HepG2 (cell line): ENCODE data around the gene EIF5. TPM values are rescaled to one million over a fixed set of nuclear protein-coding genes. Genes with fewer than 3 reads are reported as not detected.

Experiments
- ATF1 ChIP-seq: IDR thresholded peaks from 2 replicates; pipeline ENCODE4 v1.6.1; 2016; ENCODE audit warnings: mild to moderate bottlenecking, control low read depth
- BRD4 ChIP-seq: sonication (generic); formaldehyde crosslinking; IDR thresholded peaks from 2 replicates; pipeline ENCODE4 v1.4.0; 2020; ENCODE audit warnings: missing genetic modification reagents
- DBP ChIP-seq: sonication (generic); formaldehyde crosslinking; IDR thresholded peaks from 2 replicates; pipeline ENCODE4 v1.4.0; 2020; ENCODE audit warnings: missing genetic modification reagents; ENCODE audit errors: not compliant biosample characterization
- HMG20A ChIP-seq: IDR thresholded peaks from 2 replicates; pipeline ENCODE4 v1.6.1; 2016; ENCODE audit warnings: borderline replicate concordance
- IKZF1 ChIP-seq: fragments of 450-650 bp; IDR thresholded peaks from 2 replicates; pipeline ENCODE4 v1.7.1; 2016
- MAF1 ChIP-seq: sonication (generic); formaldehyde crosslinking; IDR thresholded peaks from 2 replicates; pipeline ENCODE4 v1.5.0; 2020; ENCODE audit warnings: missing genetic modification reagents, borderline replicate concordance
- MED8 ChIP-seq: sonication (generic); formaldehyde crosslinking; IDR thresholded peaks from 2 replicates; pipeline ENCODE4 v1.8.1; 2023; ENCODE audit warnings: mild to moderate bottlenecking, missing genetic modification reagents; ENCODE audit not compliant: insufficient replicate concordance
- NCOA5 ChIP-seq: sonication (generic); formaldehyde crosslinking; IDR thresholded peaks from 2 replicates; pipeline ENCODE4 v1.4.0; 2020; ENCODE audit warnings: missing genetic modification reagents
- RAD21 ChIP-seq: fragments of 450-650 bp; formaldehyde crosslinking; IDR thresholded peaks from 2 replicates; pipeline ENCODE4 v1.5.0; 2020; ENCODE audit warnings: mild to moderate bottlenecking
- RORA ChIP-seq: sonication (generic); formaldehyde crosslinking; IDR thresholded peaks from 2 replicates; pipeline ENCODE4 v1.5.0; 2020; ENCODE audit warnings: mild to moderate bottlenecking, missing genetic modification reagents, moderate library complexity
- SKI ChIP-seq: fragments of 450-650 bp; IDR thresholded peaks from one replicate; pipeline ENCODE4 v1.6.1; 2018; ENCODE audit warnings: mild to moderate bottlenecking; ENCODE audit not compliant: partially characterized antibody
- SOX6 ChIP-seq, 2 experiments: fragments of 450-650 bp in 1 of 2; sonication (generic) in 1 of 2; formaldehyde crosslinking in 1 of 2; IDR thresholded peaks; 2 replicates each; pipeline versions ENCODE4 v1.4.0 to v1.6.1; 2017 to 2020; ENCODE audit warnings: antibody characterized with exemption in 1 of 2, mild to moderate bottlenecking in 1 of 2, missing genetic modification reagents in 1 of 2
- ZMYM3 ChIP-seq: sonication (generic); formaldehyde crosslinking; IDR thresholded peaks from 2 replicates; pipeline ENCODE4 v1.5.1; 2020; ENCODE audit warnings: mild to moderate bottlenecking, missing genetic modification reagents
- ZNF207 ChIP-seq: fragments of 450-650 bp; IDR thresholded peaks from 2 replicates; pipeline ENCODE4 v1.6.1; 2016; ENCODE audit warnings: antibody characterized with exemption, borderline replicate concordance
- ZNF775 ChIP-seq: sonication (generic); formaldehyde crosslinking; IDR thresholded peaks from 2 replicates; pipeline ENCODE4 v1.4.0; 2020; ENCODE audit warnings: missing genetic modification reagents, mild to moderate bottlenecking, moderate library complexity, borderline replicate concordance
- ZUFSP ChIP-seq: sonication (generic); formaldehyde crosslinking; IDR thresholded peaks from 2 replicates; pipeline ENCODE4 v1.9.0; 2021; ENCODE audit warnings: missing genetic modification reagents, mild to moderate bottlenecking, borderline replicate concordance
- polyA plus RNA-seq, 8 experiments: library from polyadenylated mRNA; depleted of rRNA in 3 of 8; stranded (reverse) in 7 of 8; unstranded in 1 of 8; fragments of >200 nt; fragmentation: Illumina TruSeq in 4 of 8; extraction: Trizol in 4 of 8; gene quantifications; 2 replicates each; pipeline versions ENCODE4 v1.2.1 to v1.2.3, GENCODE V29; 2011 to 2016; ENCODE audit warnings: low read depth in 4 of 8, missing spikeins in 1 of 8, mixed read lengths in 1 of 8; ENCODE audit not compliant: insufficient read depth in 1 of 8
- total RNA-seq, 5 experiments: library from RNA; depleted of rRNA; stranded (reverse); fragments of >200 nt; fragmentation: Illumina TruSeq; extraction: Trizol; gene quantifications; 2 replicates each; pipeline ENCODE4 v1.2.3, GENCODE V29; 2016; ENCODE audit warnings: low read depth in 1 of 5
- TF ChIP-seq, protein P1 (sequence below), 2 experiments: IDR thresholded peaks; 2 replicates each; pipeline ENCODE4 v1.6.1; 2011 to 2012; ENCODE audit warnings: low read length in 2 of 2, borderline replicate concordance in 1 of 2, low read depth in 1 of 2, mild to moderate bottlenecking in 1 of 2, moderate library complexity in 1 of 2
- TF ChIP-seq, protein P2 (sequence below): sonication (generic); formaldehyde crosslinking; conservative IDR thresholded peaks from 2 replicates; pipeline ENCODE4 v1.5.0; 2020; ENCODE audit warnings: missing genetic modification reagents
- TF ChIP-seq, protein P3 (sequence below): sonication (generic); formaldehyde crosslinking; IDR thresholded peaks from 2 replicates; pipeline ENCODE4 v1.8.0; 2022; ENCODE audit warnings: missing genetic modification reagents, mild to moderate bottlenecking, inconsistent platforms, borderline replicate concordance

Gene EIF5
- total and polyA plus RNA-seq, 2 of the 13 experiments (the other 11 are each of a cell fraction or from before 2014, with no cell fraction given): 189 to 281 TPM

DNA sequence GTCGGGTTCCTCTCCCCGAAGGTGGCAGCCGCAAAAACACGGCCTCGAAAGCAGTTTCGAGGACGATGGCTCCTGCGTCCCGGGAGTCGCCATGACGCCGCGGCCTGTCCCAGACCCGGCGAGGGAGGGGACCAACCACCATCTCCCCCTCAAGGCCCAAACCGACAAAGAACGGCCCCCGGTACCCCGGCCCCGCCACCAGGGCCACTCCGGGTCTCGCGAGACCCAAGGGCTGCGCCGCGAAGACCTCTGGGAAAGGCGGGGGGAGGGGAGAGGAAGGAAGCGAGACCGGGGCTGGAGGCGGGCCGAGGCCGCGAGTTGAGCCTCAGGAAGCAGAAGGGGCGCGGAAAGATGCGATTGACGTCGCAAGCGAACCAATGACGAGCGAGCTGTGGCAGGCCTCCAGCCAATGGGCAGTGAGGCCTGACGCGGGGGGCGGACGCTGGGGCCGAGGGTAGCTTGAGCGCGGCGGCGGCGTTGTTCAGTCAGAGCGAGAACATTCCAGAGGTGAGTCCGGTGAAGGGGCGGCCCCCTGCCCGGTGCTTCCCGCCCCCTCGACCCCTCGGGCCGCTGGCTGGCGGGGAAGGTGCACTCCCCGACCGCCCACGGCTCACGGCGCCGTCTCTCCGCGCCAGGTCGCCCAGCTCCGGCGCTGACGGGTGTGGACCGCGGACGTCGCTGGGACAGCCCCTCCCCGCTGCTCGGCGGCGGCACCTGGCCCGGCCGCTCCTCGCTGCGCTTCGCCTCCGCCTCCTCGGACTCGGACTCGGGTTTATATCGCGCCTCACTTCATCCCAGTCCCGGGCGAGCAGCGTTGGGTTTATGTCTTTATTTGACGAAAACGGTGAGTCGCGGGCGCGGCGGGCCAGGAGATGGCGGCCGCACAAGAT, at the start of gene EIF5 (continued):
- TF ChIP-seq, protein P1, sequence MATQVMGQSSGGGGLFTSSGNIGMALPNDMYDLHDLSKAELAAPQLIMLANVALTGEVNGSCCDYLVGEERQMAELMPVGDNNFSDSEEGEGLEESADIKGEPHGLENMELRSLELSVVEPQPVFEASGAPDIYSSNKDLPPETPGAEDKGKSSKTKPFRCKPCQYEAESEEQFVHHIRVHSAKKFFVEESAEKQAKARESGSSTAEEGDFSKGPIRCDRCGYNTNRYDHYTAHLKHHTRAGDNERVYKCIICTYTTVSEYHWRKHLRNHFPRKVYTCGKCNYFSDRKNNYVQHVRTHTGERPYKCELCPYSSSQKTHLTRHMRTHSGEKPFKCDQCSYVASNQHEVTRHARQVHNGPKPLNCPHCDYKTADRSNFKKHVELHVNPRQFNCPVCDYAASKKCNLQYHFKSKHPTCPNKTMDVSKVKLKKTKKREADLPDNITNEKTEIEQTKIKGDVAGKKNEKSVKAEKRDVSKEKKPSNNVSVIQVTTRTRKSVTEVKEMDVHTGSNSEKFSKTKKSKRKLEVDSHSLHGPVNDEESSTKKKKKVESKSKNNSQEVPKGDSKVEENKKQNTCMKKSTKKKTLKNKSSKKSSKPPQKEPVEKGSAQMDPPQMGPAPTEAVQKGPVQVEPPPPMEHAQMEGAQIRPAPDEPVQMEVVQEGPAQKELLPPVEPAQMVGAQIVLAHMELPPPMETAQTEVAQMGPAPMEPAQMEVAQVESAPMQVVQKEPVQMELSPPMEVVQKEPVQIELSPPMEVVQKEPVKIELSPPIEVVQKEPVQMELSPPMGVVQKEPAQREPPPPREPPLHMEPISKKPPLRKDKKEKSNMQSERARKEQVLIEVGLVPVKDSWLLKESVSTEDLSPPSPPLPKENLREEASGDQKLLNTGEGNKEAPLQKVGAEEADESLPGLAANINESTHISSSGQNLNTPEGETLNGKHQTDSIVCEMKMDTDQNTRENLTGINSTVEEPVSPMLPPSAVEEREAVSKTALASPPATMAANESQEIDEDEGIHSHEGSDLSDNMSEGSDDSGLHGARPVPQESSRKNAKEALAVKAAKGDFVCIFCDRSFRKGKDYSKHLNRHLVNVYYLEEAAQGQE (IDR thresholded peaks at IDR 0.05; ENCODE audit: borderline replicate concordance in 1 of 2, low read depth in 1 of 2, low read length in 2 of 2): peak in 1 of 2 experiments; percentile 68; a peak in 1 of 4 replicates
- TF ChIP-seq, protein P2, sequence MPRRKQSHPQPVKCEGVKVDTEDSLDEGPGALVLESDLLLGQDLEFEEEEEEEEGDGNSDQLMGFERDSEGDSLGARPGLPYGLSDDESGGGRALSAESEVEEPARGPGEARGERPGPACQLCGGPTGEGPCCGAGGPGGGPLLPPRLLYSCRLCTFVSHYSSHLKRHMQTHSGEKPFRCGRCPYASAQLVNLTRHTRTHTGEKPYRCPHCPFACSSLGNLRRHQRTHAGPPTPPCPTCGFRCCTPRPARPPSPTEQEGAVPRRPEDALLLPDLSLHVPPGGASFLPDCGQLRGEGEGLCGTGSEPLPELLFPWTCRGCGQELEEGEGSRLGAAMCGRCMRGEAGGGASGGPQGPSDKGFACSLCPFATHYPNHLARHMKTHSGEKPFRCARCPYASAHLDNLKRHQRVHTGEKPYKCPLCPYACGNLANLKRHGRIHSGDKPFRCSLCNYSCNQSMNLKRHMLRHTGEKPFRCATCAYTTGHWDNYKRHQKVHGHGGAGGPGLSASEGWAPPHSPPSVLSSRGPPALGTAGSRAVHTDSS: no peak
- TF ChIP-seq ZUFSP (CRISPR knock-in tag) (0 out of 2 replicates have a peak, but pooled peaks have one; percentile 31), SKI (peak; percentile 31), RORA (CRISPR knock-in tag) (no peak), NCOA5 (CRISPR knock-in tag) (no peak), MAF1 (peak; percentile 32; the same call in 1 of the 2 replicates), SOX6 (IDR thresholded peaks at IDR 0.05) (no peak), SOX6 (CRISPR knock-in tag; IDR thresholded peaks at IDR 0.05) (peak; percentile 78), ZNF207 (no peak), MED8 (no peak), HMG20A (CRISPR knock-in tag) (no peak), IKZF1 (no peak), RAD21 (peak; percentile 66), BRD4 (peak; percentile 94), ZNF775 (CRISPR knock-in tag) (no peak; the same call in 1 of the 2 replicates), ATF1 (CRISPR knock-in tag) (no peak), ZMYM3 (CRISPR knock-in tag) (no peak), DBP (CRISPR knock-in tag) (peak; percentile 51)
- TF ChIP-seq, protein P3, sequence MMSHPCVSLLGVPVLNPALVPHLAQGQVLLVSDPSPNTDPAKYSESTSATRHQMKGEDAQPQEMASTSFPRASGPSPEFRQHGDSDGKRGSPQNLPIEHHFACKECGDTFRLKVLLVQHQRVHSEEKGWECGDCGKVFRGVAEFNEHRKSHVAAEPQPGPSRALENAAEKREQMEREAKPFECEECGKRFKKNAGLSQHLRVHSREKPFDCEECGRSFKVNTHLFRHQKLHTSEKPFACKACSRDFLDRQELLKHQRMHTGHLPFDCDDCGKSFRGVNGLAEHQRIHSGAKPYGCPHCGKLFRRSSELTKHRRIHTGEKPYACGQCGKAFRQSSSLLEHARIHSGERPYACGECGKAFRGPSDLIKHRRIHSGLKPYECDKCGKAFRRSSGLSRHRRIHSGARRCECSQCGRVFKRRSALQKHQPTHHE: no peak; the same call in 1 of the 2 replicates
